ENCODE data around the gene NEK3.
"Not testable (repeated sequence)": the region's sequence is repeated elsewhere in the genome, so short reads cannot be mapped to it uniquely, and the experiment has no call there.

GRCh38 chr13:52203864-52204263, 44.5 kb upstream of the NEK3 start:
- not testable (repeated sequence) for TF ChIP-seq CTCF (IDR thresholded peaks at IDR 0.05; ENCODE audit: low read length); EZH2 (optimal IDR thresholded peaks at IDR 0.05; ENCODE audit: low read depth, low read length)

Measured in MM.1S (cell line).